Calu3 (cell line): ENCODE results near the gene COMMD9. TPM values are rescaled to one million over a fixed set of nuclear protein-coding genes. Genes with fewer than 3 reads are reported as not detected.

Source experiments
- BruUV-seq: library from RNA; stranded (reverse); fragments of 400-500 nt; replicated peaks from 2 replicates; lab custom pipeline; 2021; lab: Mats Ljungman, UMichigan
- CTCF ChIA-PET: fragments of 300-600 bp; sonication (Branson Sonifier 250); formaldehyde crosslinking; loops from one replicate; lab custom pipeline; 2022; ENCODE audit warnings: antibody characterized with exemption; lab: Charles Lee
- DNase-seq: peaks from one replicate; pipeline ENCODE4 v3.0.0; 2022
- H3K27ac Mint-ChIP-seq: one replicate; pipeline ENCODE4 v1.8.0; 2022; ENCODE audit warnings: mixed read lengths; ENCODE audit not compliant: unreplicated experiment
- H3K27me3 Mint-ChIP-seq: one replicate; pipeline ENCODE4 v1.8.0; 2022; ENCODE audit warnings: mixed read lengths; ENCODE audit not compliant: unreplicated experiment
- H3K36me3 Mint-ChIP-seq: one replicate; pipeline ENCODE4 v1.8.0; 2022; ENCODE audit warnings: mild to moderate bottlenecking, moderate library complexity, mixed read lengths; ENCODE audit not compliant: insufficient read depth, unreplicated experiment
- H3K4me1 Mint-ChIP-seq: one replicate; pipeline ENCODE4 v1.8.0; 2022; ENCODE audit warnings: mild to moderate bottlenecking, low read depth, mixed read lengths; ENCODE audit not compliant: unreplicated experiment
- H3K4me3 Mint-ChIP-seq: one replicate; pipeline ENCODE4 v1.8.0; 2022; ENCODE audit warnings: mild to moderate bottlenecking, low read depth, moderate library complexity, mixed read lengths; ENCODE audit not compliant: unreplicated experiment
- H3K9me3 Mint-ChIP-seq: one replicate; pipeline ENCODE4 v1.8.0; 2022; ENCODE audit warnings: low read depth, mixed read lengths; ENCODE audit not compliant: unreplicated experiment
- intact Hi-C: fragments of 100-400 bp; cut with micrococcal nuclease; formaldehyde crosslinking; loops from one replicate; pipeline ENCODE4 v1.10.0; 2022; ENCODE audit not compliant: unreplicated experiment
- total RNA-seq: library from RNA; stranded (reverse); gene quantifications from 2 replicates; pipeline ENCODE4 v1.2.3, GENCODE V29; 2022
- TF ChIP-seq, protein P1 (sequence below): fragments of 200-600 bp; IDR thresholded peaks from one replicate; pipeline ENCODE4 v1.8.0; 2022; ENCODE audit warnings: antibody characterized with exemption; ENCODE audit not compliant: unreplicated experiment

Gene COMMD9
- total RNA-seq, 1 experiment from 2014 or later = 44.1 TPM

DNA sequence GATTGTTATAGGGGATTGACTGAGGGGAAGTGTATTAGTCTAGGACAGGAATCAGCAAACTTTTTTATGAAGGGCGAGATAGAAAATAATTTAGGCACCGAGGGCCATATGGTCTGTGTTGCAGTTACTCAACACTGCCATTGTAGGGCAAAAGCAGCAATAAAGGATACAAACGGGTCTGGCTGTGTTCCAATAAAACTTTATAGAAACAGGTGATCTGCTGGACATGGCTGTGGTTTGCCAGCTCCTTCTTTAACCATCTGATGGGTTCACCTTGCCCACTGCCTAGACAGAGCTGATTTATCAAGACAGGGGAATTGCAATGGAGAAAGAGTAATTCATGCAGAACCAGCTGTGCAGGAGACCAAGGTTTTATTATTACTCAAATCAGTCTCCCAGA, 26.8 kb upstream of the COMMD9 start:
- H3K27me3 Mint-ChIP-seq = peaks cover 50% of the 10 kb centered on the region
- BruUV-seq = no TSS peak
- H3K4me3 Mint-ChIP-seq = no peak overlapping the region
- TF ChIP-seq, protein P1, sequence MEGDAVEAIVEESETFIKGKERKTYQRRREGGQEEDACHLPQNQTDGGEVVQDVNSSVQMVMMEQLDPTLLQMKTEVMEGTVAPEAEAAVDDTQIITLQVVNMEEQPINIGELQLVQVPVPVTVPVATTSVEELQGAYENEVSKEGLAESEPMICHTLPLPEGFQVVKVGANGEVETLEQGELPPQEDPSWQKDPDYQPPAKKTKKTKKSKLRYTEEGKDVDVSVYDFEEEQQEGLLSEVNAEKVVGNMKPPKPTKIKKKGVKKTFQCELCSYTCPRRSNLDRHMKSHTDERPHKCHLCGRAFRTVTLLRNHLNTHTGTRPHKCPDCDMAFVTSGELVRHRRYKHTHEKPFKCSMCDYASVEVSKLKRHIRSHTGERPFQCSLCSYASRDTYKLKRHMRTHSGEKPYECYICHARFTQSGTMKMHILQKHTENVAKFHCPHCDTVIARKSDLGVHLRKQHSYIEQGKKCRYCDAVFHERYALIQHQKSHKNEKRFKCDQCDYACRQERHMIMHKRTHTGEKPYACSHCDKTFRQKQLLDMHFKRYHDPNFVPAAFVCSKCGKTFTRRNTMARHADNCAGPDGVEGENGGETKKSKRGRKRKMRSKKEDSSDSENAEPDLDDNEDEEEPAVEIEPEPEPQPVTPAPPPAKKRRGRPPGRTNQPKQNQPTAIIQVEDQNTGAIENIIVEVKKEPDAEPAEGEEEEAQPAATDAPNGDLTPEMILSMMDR = no peak
- CTCF ChIA-PET = no interaction called here
- intact Hi-C loops = no loop called here
- no peaks in the 10 kb centered on the region for H3K36me3 Mint-ChIP-seq
- H3K27ac Mint-ChIP-seq = no peak overlapping the region
- no peak for DNase-seq
- H3K4me1 Mint-ChIP-seq = peaks cover 31% of the 10 kb centered on the region
- no peaks in the 10 kb centered on the region for H3K9me3 Mint-ChIP-seq

DNA sequence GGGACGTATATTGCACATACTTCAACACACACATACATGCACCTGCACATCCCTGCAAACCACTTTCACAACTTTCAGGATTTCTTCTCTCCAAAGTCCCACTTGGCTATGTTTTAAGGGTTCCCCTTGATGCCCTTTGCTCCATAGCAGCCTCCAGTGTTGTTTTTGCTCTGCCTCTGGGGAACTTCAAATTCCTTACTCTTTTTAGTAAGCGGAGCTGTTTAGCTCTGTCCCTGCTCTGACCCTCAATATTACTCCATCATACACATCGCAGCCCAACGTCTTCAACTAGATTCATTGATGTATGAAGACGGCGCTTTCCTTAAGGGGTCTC, 25.2 kb upstream of the COMMD9 start:
- intact Hi-C loops = loop anchor here (5.0 kb wide), 2 partner anchors 33 to 48 kb away; no protein-coding TSS in a partner anchor
- Mint-ChIP-seq H3K27me3 (peaks cover 48% of the 10 kb centered on the region), H3K36me3 (no peaks in the 10 kb centered on the region), H3K27ac (no peak overlapping the region), H3K4me1 (peaks cover 38% of the 10 kb centered on the region), H3K9me3 (no peaks in the 10 kb centered on the region), H3K4me3 (no peak overlapping the region)
- CTCF ChIA-PET = no interaction called here
- BruUV-seq = no TSS peak
- no peak for DNase-seq
- TF ChIP-seq, protein P1 = no peak

DNA sequence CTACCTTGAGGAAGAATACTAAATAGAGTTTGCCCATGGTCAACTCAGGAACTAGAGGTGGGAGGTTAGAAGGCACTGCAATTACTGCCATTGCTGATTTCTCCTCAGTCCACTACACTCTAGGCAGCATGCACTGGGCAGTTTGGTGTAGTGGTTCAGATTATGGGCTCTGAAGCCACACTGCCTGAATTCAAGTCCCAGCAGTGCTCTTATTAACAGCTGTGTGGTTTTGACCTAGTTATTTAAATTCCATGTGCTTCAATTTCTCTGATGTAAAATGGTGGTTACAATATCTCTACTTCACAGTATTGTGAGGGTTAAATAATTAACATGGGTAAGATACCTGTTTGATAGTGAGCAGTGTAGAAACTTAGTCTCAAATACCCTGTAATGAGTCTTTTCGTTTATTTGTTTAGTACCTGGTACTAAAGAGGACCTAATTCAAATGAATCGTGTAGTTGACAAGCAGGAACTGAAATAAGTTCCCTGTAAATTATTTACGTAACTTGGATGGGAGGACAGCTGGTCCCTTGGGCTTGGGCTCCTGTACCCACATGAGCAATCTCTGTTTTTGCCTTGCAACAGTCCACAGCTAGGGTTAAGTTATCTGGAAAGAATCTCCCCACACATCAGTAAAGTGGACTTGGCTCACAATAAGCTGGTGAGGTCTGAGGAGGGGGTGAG, 24.7 kb upstream of the COMMD9 start:
- TF ChIP-seq, protein P1 = no peak
- CTCF ChIA-PET = interaction anchor here (1.5 kb wide), 1 partner anchor 10 kb away, joined by 3 read pairs; no protein-coding TSS in a partner anchor
- no TSS peak for BruUV-seq
- intact Hi-C loops = loop anchor here (5.0 kb wide), 2 partner anchors 33 to 48 kb away; no protein-coding TSS in a partner anchor
- peaks cover 41% of the 10 kb centered on the region for H3K4me1 Mint-ChIP-seq
- DNase-seq = no peak
- H3K27ac Mint-ChIP-seq = no peak overlapping the region
- H3K4me3 Mint-ChIP-seq = no peak overlapping the region
- H3K27me3 Mint-ChIP-seq = peaks cover 43% of the 10 kb centered on the region
- no peaks in the 10 kb centered on the region for H3K9me3 Mint-ChIP-seq
- no peaks in the 10 kb centered on the region for H3K36me3 Mint-ChIP-seq

DNA sequence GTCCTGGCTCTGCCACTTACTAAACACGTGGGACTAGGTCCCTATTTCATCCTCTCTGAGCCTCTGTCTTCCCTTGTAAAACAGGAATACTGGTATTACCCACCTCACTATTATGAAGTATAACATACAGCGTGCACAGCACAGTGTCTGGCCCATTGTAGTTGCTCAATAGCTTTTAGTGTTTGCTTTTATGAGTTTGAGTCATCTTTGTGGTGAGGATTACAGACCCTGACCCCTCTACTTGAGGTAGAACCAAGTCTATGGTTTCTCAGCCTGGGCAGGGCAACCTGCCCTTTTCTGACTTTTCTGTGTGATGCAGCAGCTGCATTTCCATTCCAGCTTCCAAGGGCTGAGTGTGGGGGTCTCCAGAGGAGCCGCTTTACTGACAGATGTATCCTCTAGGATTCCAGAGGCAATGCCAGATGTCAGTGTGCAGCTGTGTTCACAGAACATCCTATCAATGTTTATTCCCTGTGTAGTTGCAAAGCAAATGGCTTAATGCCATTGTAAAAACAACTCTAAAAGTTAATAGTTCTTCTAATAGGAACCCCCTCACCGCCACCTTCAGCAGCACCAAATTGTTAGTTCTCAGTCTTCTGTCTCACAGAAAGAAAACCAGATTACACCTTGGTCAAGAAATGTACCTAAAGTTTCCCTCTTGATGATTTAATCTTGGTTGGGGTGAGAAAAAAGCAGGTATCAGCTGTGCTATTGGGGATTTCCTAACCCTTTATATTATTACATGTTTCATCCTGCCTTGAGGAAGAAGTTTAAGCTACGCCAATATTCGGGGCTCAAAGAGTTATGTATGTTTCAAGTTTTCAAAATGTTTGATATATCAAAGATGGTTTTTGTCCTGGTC, 23.6 kb upstream of the COMMD9 start:
- H3K4me3 Mint-ChIP-seq = no peak overlapping the region
- DNase-seq = peak; percentile 22
- H3K36me3 Mint-ChIP-seq = no peaks in the 10 kb centered on the region
- peaks cover 46% of the 10 kb centered on the region for H3K4me1 Mint-ChIP-seq
- CTCF ChIA-PET = interaction anchor here (1.2 to 1.5 kb wide), 2 partner anchors 9 to 166 kb away, joined by 3 read pairs; no protein-coding TSS in a partner anchor
- intact Hi-C loops = loop anchor here (5.0 kb wide), 2 partner anchors 34 to 49 kb away; no protein-coding TSS in a partner anchor
- peaks cover 32% of the 10 kb centered on the region for H3K27me3 Mint-ChIP-seq
- TF ChIP-seq, protein P1 = no peak
- H3K27ac Mint-ChIP-seq = no peak overlapping the region
- BruUV-seq = no TSS peak
- no peaks in the 10 kb centered on the region for H3K9me3 Mint-ChIP-seq
